Subcutaneous adipose tissue (tissue), 4 donors: ENCODE measurements around the gene SSH2. TPM values are rescaled to one million over a fixed set of nuclear protein-coding genes. Genes with fewer than 3 reads are reported as not detected.

ENCODE experiments used
- CTCF ChIP-seq: fragments of 450-650 bp; IDR thresholded peaks from one replicate; pipeline ENCODE4 v1.5.1; 2016; ENCODE audit warnings: low read depth, mild to moderate bottlenecking, control low read depth, antibody characterized with exemption, moderate library complexity
- small RNA-seq: library from RNA; depleted of rRNA; stranded (forward); fragments of <200 nt; gene quantifications from one replicate; pipeline ENCODE3, GENCODE V24; 2016
- total RNA-seq, 4 donors: library from RNA; depleted of rRNA; stranded (reverse); fragments of >200 nt; gene quantifications; one replicate each; pipeline ENCODE4 v1.1.0, GENCODE V29; 2016

The SSH2 gene
- total RNA-seq, 4 donors from 2014 or later: 51.8 to 70.6 (median 61.4) TPM

GRCh38 chr17:29579866-29580771 lies 349.9 kb downstream of the SSH2 start:
- no peak for TF ChIP-seq CTCF

GRCh38 chr17:29578626-29579485 lies 351.2 kb downstream of the SSH2 start:
- no peak for TF ChIP-seq CTCF

GRCh38 chr17:29577385-29578211 lies 352.4 kb downstream of the SSH2 start:
- no peak for TF ChIP-seq CTCF

GRCh38 chr17:29577001-29577370 lies 353.0 kb downstream of the SSH2 start:
- no peak for TF ChIP-seq CTCF

- no peak for TF ChIP-seq CTCF
Observed at GRCh38 chr17:29576214-29577000, 353.6 kb downstream of the SSH2 start.

Small RNA genes lying within 50 kb of the gene (small RNA-seq; reads per million reads assigned to genes)
- gene RF00156 (not detected), gene RF01210 (not detected), gene RNU6-920P (not detected)

Other genes with a start within 250 kb of the SSH2 start
- under 1 TPM in 2 of 4 donors, not detected in 2; under 0.01 to 0.34 TPM for gene EFCAB5, start 11.4 kb upstream of the SSH2 start, total RNA-seq
- gene NSRP1, start 186.6 kb upstream of the SSH2 start, total RNA-seq: 10 to 100 TPM; 18.5 to 39.4 (median 31.1) TPM